HCT116 (cell line): Measurements from ENCODE around the gene PRICKLE2. TPM values are rescaled to one million over a fixed set of nuclear protein-coding genes. Genes with fewer than 3 reads are reported as not detected.

Source experiments
- ATAC-seq: fragments of 200-7000 bp; cut with Tn5 transposase; 2 replicates; pipeline ENCODE4 v1.9.1; 2020; ENCODE audit warnings: mild to moderate bottlenecking, moderate library complexity
- BruUV-seq: library from RNA; stranded (reverse); fragments of 400-500 nt; replicated peaks from 2 replicates; lab custom pipeline; 2021; lab: Mats Ljungman, UMichigan
- CTCF ChIA-PET: fragments of 300-600 bp; sonication (Branson Sonifier 250); formaldehyde crosslinking; loops from one replicate; lab custom pipeline; 2021; ENCODE audit warnings: antibody characterized with exemption; lab: Charles Lee
- POLR2A ChIA-PET: fragments of 300-600, 350-600 bp; sonication (Branson Sonifier 250); formaldehyde crosslinking; loops from one replicate; lab custom pipeline; 2021; ENCODE audit warnings: antibody characterized with exemption; lab: Charles Lee
- RAD21 ChIA-PET, 2 experiments: fragments of 300-600 bp; sonication (Branson Sonifier 250); formaldehyde crosslinking; loops; one replicate each; lab custom pipeline; 2023; ENCODE audit warnings: low total read pairs in 2 of 2; ENCODE audit not compliant: uncharacterized antibody in 2 of 2, unreplicated experiment in 2 of 2, low non-redundant PET in 1 of 2; lab: Charles Lee
- DNase-seq: peaks from one replicate; pipeline ENCODE4 v3.0.0-alpha.2; 2010; ENCODE audit warnings: low read depth, low spot score
- H2AFZ ChIP-seq: fragments of 200-600 bp; shearing (Covaris generic), sonication (generic); 2 replicates; pipeline ENCODE4 v1.6.1; 2017; ENCODE audit warnings: low read depth, mixed run types, mixed read lengths, antibody characterized with exemption, low read length; ENCODE audit not compliant: poor library complexity, severe bottlenecking
- H3K27ac ChIP-seq: 2 replicates; pipeline ENCODE4 v1.5.1; 2012; ENCODE audit warnings: low read depth, low read length
- H3K27me3 ChIP-seq: fragments of 200-600 bp; sonication (generic); 2 replicates; pipeline ENCODE4 v1.6.1; 2016; ENCODE audit warnings: mixed run types, low read length, mixed read lengths; ENCODE audit not compliant: insufficient read depth
- H3K36me3 ChIP-seq, 2 experiments: fragments of 200-500 bp in 1 of 2; fragments of 200-600 bp in 1 of 2; sonication (Bioruptor generic) in 1 of 2; sonication (generic) in 1 of 2; 2 replicates each; pipeline versions ENCODE4 v1.5.1 to v1.6.1; 2014 to 2016; ENCODE audit warnings: low read length in 2 of 2, inconsistent platforms in 1 of 2, mixed read lengths in 1 of 2, mixed run types in 1 of 2; ENCODE audit not compliant: insufficient read depth in 2 of 2, control insufficient read depth in 1 of 2
- H3K4me1 ChIP-seq, 2 experiments: fragments of 200-600 bp in 1 of 2; sonication (generic) in 1 of 2; 2 replicates each; pipeline versions ENCODE4 v1.5.1 to v1.6.1; 2012 to 2017; ENCODE audit warnings: low read length in 2 of 2, inconsistent platforms in 1 of 2, mild to moderate bottlenecking in 1 of 2, mixed read lengths in 1 of 2, mixed run types in 1 of 2, moderate library complexity in 1 of 2; ENCODE audit not compliant: insufficient read depth in 2 of 2, control insufficient read depth in 1 of 2
- H3K4me2 ChIP-seq: fragments of 200-600 bp; sonication (generic); 2 replicates; pipeline ENCODE4 v1.6.1; 2017; ENCODE audit warnings: mixed run types, low read length, mixed read lengths
- H3K4me3 ChIP-seq, 2 experiments: fragments of 200-600 bp in 1 of 2; sonication (generic) in 1 of 2; replicated peaks in 1 of 2; 2 replicates each; pipeline ENCODE4 v1.5.1; 2011 to 2016; ENCODE audit warnings: low read length in 2 of 2, control low read depth in 1 of 2, low read depth in 1 of 2, mild to moderate bottlenecking in 1 of 2, mixed read lengths in 1 of 2, mixed run types in 1 of 2
- H3K79me2 ChIP-seq: fragments of 200-600 bp; sonication (generic); 2 replicates; pipeline ENCODE4 v1.6.1; 2017; ENCODE audit warnings: mild to moderate bottlenecking, mixed run types, low read length, moderate library complexity, mixed read lengths; ENCODE audit not compliant: insufficient read depth
- H3K9ac ChIP-seq: fragments of 200-600 bp; sonication (generic); 2 replicates; pipeline ENCODE4 v1.6.1; 2016; ENCODE audit warnings: low read length, mixed read lengths
- H3K9me2 ChIP-seq: fragments of 200-600 bp; sonication (generic), shearing (Covaris generic); 2 replicates; pipeline ENCODE4 v1.6.1; 2017; ENCODE audit warnings: mixed run types, mild to moderate bottlenecking, moderate library complexity; ENCODE audit not compliant: insufficient read depth
- H3K9me3 ChIP-seq, 2 experiments: fragments of 200-500 bp in 1 of 2; fragments of 200-600 bp in 1 of 2; sonication (Bioruptor generic) in 1 of 2; sonication (generic) in 1 of 2; 2 replicates each; pipeline ENCODE4 v1.6.1; 2014 to 2017; ENCODE audit warnings: low read length in 2 of 2, mixed read lengths in 2 of 2, inconsistent platforms in 1 of 2, low read depth in 1 of 2, mild to moderate bottlenecking in 1 of 2, mixed run types in 1 of 2, moderate library complexity in 1 of 2; ENCODE audit not compliant: control insufficient read depth in 1 of 2, insufficient read depth in 1 of 2
- H4K20me1 ChIP-seq: fragments of 200-600 bp; sonication (generic), shearing (Covaris generic); 2 replicates; pipeline ENCODE4 v1.6.1; 2017; ENCODE audit warnings: mixed run types, mild to moderate bottlenecking, moderate library complexity; ENCODE audit not compliant: insufficient read depth
- CBX3 ChIP-seq: IDR thresholded peaks from 2 replicates; pipeline ENCODE4 v1.6.1; 2012; ENCODE audit warnings: low read depth
- EZH2 ChIP-seq: fragments of 200-600 bp; sonication (generic); IDR thresholded peaks from 2 replicates; pipeline ENCODE4 v1.6.1; 2017; ENCODE audit warnings: antibody characterized with exemption, mixed run types
- EZH2phosphoT487 ChIP-seq: fragments of 200-600 bp; IDR thresholded peaks from 2 replicates; pipeline ENCODE4 v1.6.1; 2018; ENCODE audit warnings: antibody characterized with exemption, borderline replicate concordance
- JUND ChIP-seq: IDR thresholded peaks from 2 replicates; pipeline ENCODE4 v1.6.1; 2012
- POLR2AphosphoS5 ChIP-seq: IDR thresholded peaks from 2 replicates; pipeline ENCODE4 v1.6.1; 2011; ENCODE audit warnings: mild to moderate bottlenecking, low read depth, low read length, moderate library complexity
- SIN3A ChIP-seq: IDR thresholded peaks from 2 replicates; pipeline ENCODE4 v1.6.1; 2012; ENCODE audit warnings: low read depth
- SP1 ChIP-seq: IDR thresholded peaks from 2 replicates; pipeline ENCODE4 v1.6.1; 2012; ENCODE audit warnings: low read depth
- SRF ChIP-seq: IDR thresholded peaks from 2 replicates; pipeline ENCODE4 v1.6.1; 2012; ENCODE audit warnings: low read depth
- ZFX ChIP-seq: fragments of 450-650 bp; IDR thresholded peaks from 2 replicates; pipeline ENCODE4 v1.6.1; 2017
- intact Hi-C: fragments of 100-400 bp; cut with micrococcal nuclease; formaldehyde crosslinking; loops from 2 replicates; pipeline ENCODE4 v1.10.0; 2022
- total RNA-seq: library from RNA; stranded (reverse); gene quantifications from one replicate; pipeline ENCODE4 v1.2.1, GENCODE V29; 2021; ENCODE audit not compliant: unreplicated experiment
- TF ChIP-seq, protein P1 (sequence below): IDR thresholded peaks from 2 replicates; pipeline ENCODE4 v1.6.1; 2012
- TF ChIP-seq, protein P2 (sequence below): IDR thresholded peaks from 2 replicates; pipeline ENCODE4 v1.6.1; 2011; ENCODE audit warnings: mild to moderate bottlenecking, low read length, moderate library complexity; ENCODE audit not compliant: insufficient replicate concordance; ENCODE audit errors: extremely low read depth

The PRICKLE2 gene
- total RNA-seq, 1 experiment from 2014 or later: 0.05 TPM

DNA sequence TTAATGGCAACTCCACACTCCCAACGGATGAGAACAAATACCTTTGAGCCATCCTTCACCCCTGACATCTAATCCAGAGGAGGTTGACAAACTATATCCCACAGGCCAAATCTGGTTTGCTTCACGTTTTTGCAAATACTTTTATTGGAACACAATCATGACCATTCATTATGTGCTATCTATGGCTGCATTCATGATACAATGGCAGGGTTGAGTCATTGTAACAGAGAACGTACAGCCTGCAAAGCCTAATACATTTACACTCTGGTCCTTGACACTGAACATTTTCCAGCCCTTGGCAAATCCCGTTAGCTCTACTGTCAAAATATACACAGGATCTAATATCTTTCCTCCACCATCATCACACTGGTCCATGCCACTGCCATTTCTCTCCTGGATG lies 7.6 kb upstream of the PRICKLE2 start:
- RAD21 ChIA-PET: no interaction called here
- Histone ChIP-seq H3K79me2 (no peaks in the 10 kb centered on the region), H2AFZ (no peak overlapping the region), H3K9me3 (no peaks in the 10 kb centered on the region), H3K9me2 (no peaks in the 10 kb centered on the region), H4K20me1 (no peaks in the 10 kb centered on the region), H3K4me1 (no peaks in the 10 kb centered on the region), H3K4me3 (no peak overlapping the region)
- ATAC-seq: no peak
- no TSS peak for BruUV-seq
- POLR2A ChIA-PET: no interaction called here
- CTCF ChIA-PET: no interaction called here
- TF ChIP-seq CBX3: no peak
- TF ChIP-seq SRF: no peak
- TF ChIP-seq, protein P1, sequence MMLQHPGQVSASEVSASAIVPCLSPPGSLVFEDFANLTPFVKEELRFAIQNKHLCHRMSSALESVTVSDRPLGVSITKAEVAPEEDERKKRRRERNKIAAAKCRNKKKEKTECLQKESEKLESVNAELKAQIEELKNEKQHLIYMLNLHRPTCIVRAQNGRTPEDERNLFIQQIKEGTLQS: no peak
- no peak for TF ChIP-seq JUND
- no peak for TF ChIP-seq EZH2phosphoT487
- TF ChIP-seq EZH2: no peak
- no peak for TF ChIP-seq POLR2AphosphoS5
- no peak for TF ChIP-seq SP1
- no peak for TF ChIP-seq SIN3A
- no peak for TF ChIP-seq ZFX
- TF ChIP-seq, protein P2, sequence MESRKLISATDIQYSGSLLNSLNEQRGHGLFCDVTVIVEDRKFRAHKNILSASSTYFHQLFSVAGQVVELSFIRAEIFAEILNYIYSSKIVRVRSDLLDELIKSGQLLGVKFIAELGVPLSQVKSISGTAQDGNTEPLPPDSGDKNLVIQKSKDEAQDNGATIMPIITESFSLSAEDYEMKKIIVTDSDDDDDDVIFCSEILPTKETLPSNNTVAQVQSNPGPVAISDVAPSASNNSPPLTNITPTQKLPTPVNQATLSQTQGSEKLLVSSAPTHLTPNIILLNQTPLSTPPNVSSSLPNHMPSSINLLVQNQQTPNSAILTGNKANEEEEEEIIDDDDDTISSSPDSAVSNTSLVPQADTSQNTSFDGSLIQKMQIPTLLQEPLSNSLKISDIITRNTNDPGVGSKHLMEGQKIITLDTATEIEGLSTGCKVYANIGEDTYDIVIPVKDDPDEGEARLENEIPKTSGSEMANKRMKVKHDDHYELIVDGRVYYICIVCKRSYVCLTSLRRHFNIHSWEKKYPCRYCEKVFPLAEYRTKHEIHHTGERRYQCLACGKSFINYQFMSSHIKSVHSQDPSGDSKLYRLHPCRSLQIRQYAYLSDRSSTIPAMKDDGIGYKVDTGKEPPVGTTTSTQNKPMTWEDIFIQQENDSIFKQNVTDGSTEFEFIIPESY: no peak
- TF ChIP-seq, all 23 proteins: peak for 0
- Histone ChIP-seq H3K36me3 (no peaks in the 10 kb centered on the region), H3K27ac (no peak overlapping the region), H3K27me3 (peaks cover 27% of the 10 kb centered on the region), H3K4me2 (no peak overlapping the region), H3K9ac (no peak overlapping the region)
- intact Hi-C loops: no loop called here
- DNase-seq: no peak
